SU-DHL-6 (cell line): Measurements from ENCODE around the gene DCDC1.

Source experiments
- H2AFZ ChIP-seq: fragments of 200-600 bp; sonication (generic); 2 replicates; pipeline ENCODE4 v1.6.1; 2014; ENCODE audit warnings: low read depth, mild to moderate bottlenecking, moderate library complexity, mixed read lengths, antibody characterized with exemption, low read length; ENCODE audit not compliant: severe bottlenecking
- H3F3A ChIP-seq: fragments of 200-600 bp; shearing (Covaris generic); 2 replicates; pipeline ENCODE4 v1.6.0; 2016; ENCODE audit warnings: antibody characterized with exemption, mild to moderate bottlenecking; ENCODE audit not compliant: insufficient read depth
- H3K27ac ChIP-seq: fragments of 200-600 bp; sonication (generic); 2 replicates; pipeline ENCODE4 v1.5.1; 2016; ENCODE audit warnings: low read depth, mild to moderate bottlenecking, low read length, moderate library complexity, mixed read lengths
- H3K27me3 ChIP-seq: fragments of 200-600 bp; sonication (generic), shearing (Covaris generic); 2 replicates; pipeline ENCODE4 v1.6.0; 2014; ENCODE audit warnings: mild to moderate bottlenecking, low read length
- H3K36me3 ChIP-seq: fragments of 200-600 bp; sonication (generic); 2 replicates; pipeline ENCODE4 v1.6.1; 2014; ENCODE audit warnings: mild to moderate bottlenecking, low read length, mixed read lengths
- H3K4me2 ChIP-seq: fragments of 300-600, 200-600 bp; shearing (Covaris generic), sonication (generic); 2 replicates; pipeline ENCODE4 v1.6.0; 2014; ENCODE audit warnings: low read length, low read depth, mild to moderate bottlenecking; ENCODE audit not compliant: poor library complexity, severe bottlenecking
- H3K4me3 ChIP-seq: fragments of 200-600 bp; sonication (generic); 2 replicates; pipeline ENCODE4 v1.5.1; 2014; ENCODE audit warnings: antibody characterized with exemption, low read length, mild to moderate bottlenecking, mixed read lengths; ENCODE audit not compliant: insufficient read depth, poor library complexity, severe bottlenecking
- H3K79me2 ChIP-seq: fragments of 200-600 bp; sonication (generic); 2 replicates; pipeline ENCODE4 v1.6.1; 2014; ENCODE audit warnings: mild to moderate bottlenecking, low read length, moderate library complexity; ENCODE audit not compliant: insufficient read depth
- H3K9ac ChIP-seq: fragments of 200-600 bp; sonication (generic); 2 replicates; pipeline ENCODE4 v1.7.0; 2014; ENCODE audit warnings: mild to moderate bottlenecking, low read length
- H3K9me2 ChIP-seq: fragments of 200-600 bp; sonication (generic); replicated peaks from 2 replicates; pipeline ENCODE4 v1.6.1; 2014; ENCODE audit warnings: low read length; ENCODE audit not compliant: insufficient read depth
- H3K9me3 ChIP-seq: fragments of 200-600 bp; sonication (generic); 2 replicates; pipeline ENCODE4 v1.6.1; 2014; ENCODE audit warnings: low read length, mixed read lengths; ENCODE audit not compliant: insufficient read depth
- H4K20me1 ChIP-seq: fragments of 200-600 bp; sonication (generic); 2 replicates; pipeline ENCODE4 v1.6.1; 2014; ENCODE audit warnings: low read depth, mild to moderate bottlenecking, antibody characterized with exemption, low read length, moderate library complexity, mixed read lengths
- CTCF ChIP-seq: fragments of 200-600 bp; sonication (generic); IDR thresholded peaks from one replicate; pipeline ENCODE4 v1.5.1; 2017; ENCODE audit warnings: antibody characterized with exemption, mild to moderate bottlenecking, low read length, moderate library complexity; ENCODE audit not compliant: insufficient read depth, poor library complexity, severe bottlenecking
- EZH2phosphoT487 ChIP-seq: fragments of 200-600 bp; sonication (generic), shearing (Covaris generic); conservative IDR thresholded peaks from 2 replicates; pipeline ENCODE4 v1.6.1; 2018; ENCODE audit warnings: mild to moderate bottlenecking, antibody characterized with exemption, low read length, moderate library complexity, mixed read lengths

The DCDC1 gene

GRCh38 chr11:31417357-31417756 is 47.8 kb upstream of the DCDC1 start:
- TF ChIP-seq EZH2phosphoT487 (no peak), CTCF (no peak)
- H3K36me3 ChIP-seq, result no peaks in the 10 kb centered on the region
- no peaks in the 10 kb centered on the region for H3K27me3 ChIP-seq
- H4K20me1 ChIP-seq, result no peaks in the 10 kb centered on the region
- no peak overlapping the region for H3K4me2 ChIP-seq
- no peak overlapping the region for H3K4me3 ChIP-seq
- H3K79me2 ChIP-seq, result no peaks in the 10 kb centered on the region
- no peak overlapping the region for H3K9ac ChIP-seq
- no peaks in the 10 kb centered on the region for H3F3A ChIP-seq
- H3K27ac ChIP-seq, result no peak overlapping the region
- H3K9me2 ChIP-seq, result no peaks in the 10 kb centered on the region
- H2AFZ ChIP-seq, result no peak overlapping the region
- no peaks in the 10 kb centered on the region for H3K9me3 ChIP-seq

- Histone ChIP-seq H3F3A (no peaks in the 10 kb centered on the region), H3K9me2 (no peaks in the 10 kb centered on the region), H3K36me3 (no peaks in the 10 kb centered on the region), H3K79me2 (no peaks in the 10 kb centered on the region), H2AFZ (no peak overlapping the region), H3K9ac (no peak overlapping the region), H3K4me3 (no peak overlapping the region), H3K4me2 (no peak overlapping the region), H3K27ac (no peak overlapping the region), H4K20me1 (no peaks in the 10 kb centered on the region), H3K9me3 (no peaks in the 10 kb centered on the region), H3K27me3 (no peaks in the 10 kb centered on the region)
- TF ChIP-seq EZH2phosphoT487 (no peak), CTCF (no peak)
Measured at GRCh38 chr11:31415435-31415834, 45.9 kb upstream of the DCDC1 start.

- H3K4me3 ChIP-seq, result no peak overlapping the region
- H2AFZ ChIP-seq, result no peak overlapping the region
- H3K27ac ChIP-seq, result no peak overlapping the region
- no peaks in the 10 kb centered on the region for H3K27me3 ChIP-seq
- no peaks in the 10 kb centered on the region for H4K20me1 ChIP-seq
- no peaks in the 10 kb centered on the region for H3K9me2 ChIP-seq
- no peaks in the 10 kb centered on the region for H3K9me3 ChIP-seq
- no peak overlapping the region for H3K4me2 ChIP-seq
- H3K79me2 ChIP-seq, result no peaks in the 10 kb centered on the region
- no peak overlapping the region for H3K9ac ChIP-seq
- no peaks in the 10 kb centered on the region for H3K36me3 ChIP-seq
- H3F3A ChIP-seq, result no peaks in the 10 kb centered on the region
- no peak for TF ChIP-seq EZH2phosphoT487
- no peak for TF ChIP-seq CTCF
Measured at GRCh38 chr11:31414338-31414737, 44.8 kb upstream of the DCDC1 start.
